Hepatocyte (in vitro differentiated cells): Measurements from ENCODE around the gene GSTM5.

Experiments
- CTCF ChIP-seq: fragments of 200-600 bp; sonication (generic); IDR thresholded peaks from 2 replicates; pipeline ENCODE4 v1.5.1; 2016; ENCODE audit warnings: antibody characterized with exemption, mild to moderate bottlenecking; ENCODE audit not compliant: poor library complexity
- EZH2phosphoT487 ChIP-seq: fragments of 200-600 bp; sonication (generic); IDR thresholded peaks from one replicate; pipeline ENCODE4 v1.6.1; 2018; ENCODE audit warnings: antibody characterized with exemption, mild to moderate bottlenecking, low read depth, moderate library complexity; ENCODE audit not compliant: unreplicated experiment, severe bottlenecking

- TF ChIP-seq CTCF = no peak
- no peak for TF ChIP-seq EZH2phosphoT487
Measured at GRCh38 chr1:109750241-109750882, 38.3 kb downstream of the GSTM5 start.
